HG02763 (cell line): ENCODE results near the gene ALX4.

ENCODE experiments used
- ATAC-seq: cut with Tn5 transposase; IDR thresholded peaks from one replicate; pipeline ENCODE4 v1.9.1; 2021; ENCODE audit warnings: mild to moderate bottlenecking, moderate library complexity; ENCODE audit not compliant: unreplicated experiment

The ALX4 gene

DNA sequence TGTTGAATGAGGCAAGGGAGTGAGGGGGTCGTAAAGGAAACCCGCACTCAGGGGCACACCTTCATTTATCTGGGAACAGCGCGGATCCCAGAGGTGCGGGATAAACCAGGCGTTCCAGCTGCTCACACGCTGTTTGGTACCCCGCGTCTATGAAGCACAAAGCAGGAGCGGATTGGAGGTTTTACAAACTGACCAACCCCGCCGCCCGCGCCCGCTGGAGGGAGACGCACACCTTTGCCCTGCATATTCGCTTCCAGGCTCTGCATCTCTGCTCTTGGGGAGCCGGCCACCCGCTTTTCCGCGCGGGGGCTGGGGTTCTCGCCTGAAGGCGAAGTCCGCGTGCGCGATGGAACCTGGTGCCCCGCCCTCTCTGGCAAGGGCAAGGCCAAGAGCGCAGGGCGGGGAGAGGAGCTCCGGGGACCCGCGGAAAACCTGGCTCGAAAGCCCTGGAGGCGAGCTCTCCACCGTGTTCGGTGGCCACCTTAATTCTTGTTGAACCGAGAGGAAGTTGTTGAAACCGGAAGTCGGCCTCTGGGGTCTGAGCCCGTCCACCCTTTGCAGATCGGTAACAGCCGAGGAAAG lies 6.8 kb upstream of the ALX4 start:
- ATAC-seq: no peak

DNA sequence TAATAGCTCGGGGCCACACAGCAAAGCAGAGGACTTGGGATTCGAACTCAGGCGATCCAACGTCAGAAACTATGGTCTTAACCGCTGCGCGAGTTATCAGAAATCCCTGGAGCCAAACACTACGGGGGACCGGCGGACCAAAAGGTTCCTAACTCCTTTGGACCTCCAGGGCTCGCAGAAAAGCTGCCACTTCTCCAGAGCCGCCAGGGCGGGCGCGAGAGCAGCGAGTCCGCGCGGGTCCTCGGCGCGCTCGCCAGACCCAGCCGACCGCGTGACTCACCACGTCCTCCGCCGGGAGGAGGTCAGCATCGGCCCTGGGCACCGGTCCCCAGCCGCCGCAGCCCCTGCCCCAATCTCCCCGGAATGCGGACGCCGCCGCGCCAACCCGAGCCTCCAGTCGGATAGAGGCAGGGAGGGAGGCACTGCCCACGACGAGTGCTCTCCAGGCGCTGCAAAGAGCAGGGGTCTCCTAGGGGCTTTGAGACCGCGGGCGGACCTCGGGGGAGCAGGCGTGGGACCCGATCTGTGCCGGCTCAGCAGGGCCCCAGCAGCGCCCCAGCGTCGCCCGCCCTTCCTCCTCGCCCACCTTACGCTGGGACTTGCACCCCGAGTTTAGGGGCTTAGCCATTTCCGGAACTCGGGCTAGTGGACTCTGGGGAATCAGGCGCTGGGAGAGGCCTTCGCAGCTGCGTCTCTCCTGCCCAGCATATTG lies 6.2 kb upstream of the ALX4 start:
- ATAC-seq: no peak

- no peak for ATAC-seq
These were observed 4.8 kb upstream of the ALX4 start for GRCh38 chr11:44314733-44315132.

DNA sequence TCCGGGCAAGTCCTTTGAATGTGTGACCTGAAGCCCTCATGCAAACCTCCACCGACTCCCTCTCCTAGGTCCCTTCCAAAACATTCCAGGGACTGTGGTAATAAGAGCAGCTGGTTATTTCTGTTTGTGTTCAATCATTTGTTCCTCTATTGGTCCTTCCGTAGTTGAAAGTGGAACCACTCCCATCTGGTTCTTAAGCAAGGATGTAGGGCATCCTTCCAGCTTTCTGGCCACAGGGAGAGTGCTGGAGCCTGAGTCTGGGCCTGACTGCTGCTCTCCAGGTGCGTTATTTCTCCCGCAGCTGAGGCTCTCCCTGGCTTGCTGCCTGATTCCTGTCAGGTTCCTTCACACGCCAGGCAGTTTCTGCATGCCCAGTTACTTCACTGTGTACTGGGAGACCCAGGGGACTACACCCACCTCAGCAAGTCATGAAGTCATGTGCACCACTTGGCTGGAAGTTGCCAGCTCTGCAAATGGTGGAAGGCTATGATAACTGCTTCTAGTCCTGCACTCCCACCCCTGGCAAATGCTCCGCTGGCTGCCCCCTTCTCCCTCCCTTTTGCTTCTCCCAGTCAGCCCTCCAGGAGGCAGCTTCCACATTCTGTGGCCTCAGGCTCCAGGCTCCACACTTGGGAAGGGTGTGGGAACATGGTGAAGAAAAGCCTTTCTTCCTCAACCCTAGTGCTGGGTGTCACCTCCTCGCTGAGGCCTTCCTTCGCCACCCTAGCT lies 4.0 kb upstream of the ALX4 start:
- ATAC-seq: no peak

- ATAC-seq: no peak
These were observed 2.9 kb upstream of the ALX4 start for GRCh38 chr11:44312876-44313275.

GRCh38 chr11:44311339-44312261 lies 1.7 kb upstream of the ALX4 start:
- no peak for ATAC-seq

DNA sequence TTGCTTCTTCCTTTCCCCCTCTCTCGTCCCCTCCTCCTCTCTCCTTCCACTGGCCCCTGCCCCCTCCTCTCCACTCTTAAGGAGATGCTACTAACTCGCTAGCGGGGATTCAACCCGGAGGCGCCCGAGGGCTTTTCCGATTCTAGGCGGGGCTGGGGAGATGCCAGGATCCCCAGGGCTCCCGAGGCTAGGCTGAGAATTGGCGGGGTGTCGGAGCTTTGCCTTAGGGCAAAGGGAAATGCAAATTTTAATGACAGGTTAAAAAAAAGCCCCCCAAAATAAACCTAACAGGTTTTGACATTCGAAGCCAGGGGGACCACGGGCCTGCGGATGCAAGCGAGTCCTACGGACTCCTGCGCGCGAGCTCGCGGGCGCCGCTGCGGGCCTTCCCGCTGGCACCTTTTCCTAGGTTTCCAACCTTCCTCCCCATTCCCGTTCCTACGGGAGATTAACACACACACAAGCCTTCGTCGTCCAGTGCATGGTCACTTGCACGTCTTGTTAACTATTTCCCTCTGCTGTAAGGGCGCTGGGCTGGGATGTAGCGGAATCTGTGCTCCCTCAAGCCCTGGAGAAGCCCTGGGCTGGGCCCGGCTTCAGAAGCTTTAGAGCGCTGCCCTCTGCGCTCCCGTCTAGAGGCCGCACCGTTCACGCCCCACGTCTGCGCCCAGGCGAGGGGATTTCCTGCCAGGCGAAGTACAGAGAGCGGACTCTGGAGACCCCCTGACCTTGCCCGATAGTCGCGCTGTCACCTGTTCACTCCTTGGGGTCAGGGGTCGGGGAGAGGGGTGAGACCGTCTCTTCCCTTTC lies 729 bp upstream of the ALX4 start:
- ATAC-seq: no peak

- ATAC-seq: no peak
These were observed 195 bp upstream of the ALX4 start for GRCh38 chr11:44310206-44310462.

- no peak for ATAC-seq
These were observed 939 bp downstream of the ALX4 start for GRCh38 chr11:44308923-44309477.

GRCh38 chr11:44308256-44308922 lies 1.6 kb downstream of the ALX4 start:
- ATAC-seq: no peak

DNA sequence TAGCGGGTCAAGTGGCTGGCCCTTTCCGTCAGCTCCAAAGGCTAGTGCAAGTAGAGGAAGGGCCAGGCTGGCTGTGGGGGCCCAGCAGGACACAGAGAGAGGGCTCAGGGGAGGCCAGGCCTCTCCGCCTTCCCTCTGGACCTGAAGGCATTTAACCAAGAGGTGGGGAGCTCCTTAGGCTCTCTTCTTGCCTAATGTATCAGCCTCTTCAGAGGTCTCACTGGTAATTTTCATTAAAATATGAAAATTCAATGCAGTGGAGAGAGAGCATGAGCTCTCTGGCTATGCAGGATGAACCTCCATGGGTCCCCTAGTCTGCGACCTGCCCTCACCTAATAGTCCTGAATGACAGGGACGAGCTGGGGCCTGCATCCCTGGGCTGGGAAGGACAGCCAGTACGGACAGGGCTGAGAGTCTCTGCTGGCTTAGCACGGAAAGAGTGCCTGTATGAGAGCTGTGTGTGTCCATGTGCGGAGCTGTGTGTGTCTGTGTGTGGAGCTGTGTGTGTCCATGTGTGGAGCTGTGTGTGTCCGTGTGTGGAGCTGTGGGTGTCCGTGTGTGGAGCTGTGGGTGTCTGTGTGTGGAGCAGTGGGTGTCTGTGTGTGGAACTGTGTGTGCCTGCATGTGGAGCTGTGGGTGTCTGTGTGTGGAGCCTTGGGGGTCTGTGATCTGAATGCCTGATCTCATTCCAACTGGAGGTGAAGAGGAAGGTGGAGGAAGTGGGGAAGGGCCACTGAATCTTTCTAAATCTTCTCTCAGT lies 2.4 kb downstream of the ALX4 start:
- ATAC-seq: no peak

- ATAC-seq: no peak
These were observed 3.1 kb downstream of the ALX4 start for GRCh38 chr11:44306918-44307244.

GRCh38 chr11:44306052-44306917 lies 3.7 kb downstream of the ALX4 start:
- ATAC-seq: no peak

DNA sequence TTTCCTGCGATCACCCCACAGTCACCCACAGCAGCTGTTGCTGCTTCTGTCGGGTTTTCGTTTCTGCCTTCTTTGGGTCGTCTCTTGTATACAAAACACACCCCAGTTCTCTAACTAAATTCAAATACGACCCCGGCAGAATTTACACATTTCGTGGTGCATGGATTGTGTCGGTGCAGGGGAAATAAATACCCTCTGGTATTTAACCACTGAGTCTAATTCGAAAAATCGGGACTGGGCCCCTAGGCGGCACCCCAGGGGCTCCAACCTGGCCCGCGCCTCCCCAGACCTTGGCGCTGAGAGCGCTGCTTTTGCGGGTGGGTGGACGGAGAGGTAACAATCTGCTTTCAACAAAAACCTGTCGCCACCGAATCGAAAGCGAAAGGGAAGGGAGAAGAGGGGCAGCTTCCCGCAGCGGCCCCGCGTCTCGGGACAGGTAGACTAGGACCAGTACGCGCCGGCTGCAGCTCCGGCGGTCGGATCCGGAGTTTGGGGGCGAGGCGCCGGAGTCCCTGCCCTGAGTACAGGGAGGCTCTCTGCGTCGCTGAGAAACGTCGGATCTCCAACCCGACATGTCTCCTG lies 4.4 kb downstream of the ALX4 start:
- no peak for ATAC-seq

- no peak for ATAC-seq
These were observed 4.9 kb downstream of the ALX4 start for GRCh38 chr11:44305026-44305469.

- no peak for ATAC-seq
These were observed 5.6 kb downstream of the ALX4 start for GRCh38 chr11:44304091-44305025.
